GF-D8 (cell line): Measurements from ENCODE around the gene CDKAL1.
"Not testable (repeated sequence)": the region's sequence is repeated elsewhere in the genome, so short reads cannot be mapped to it uniquely, and the experiment has no call there.

Experiments
- DNase-seq: peaks from one replicate; lab custom pipeline; 2025; lab: John Stamatoyannopoulos, UW

The CDKAL1 gene

DNA sequence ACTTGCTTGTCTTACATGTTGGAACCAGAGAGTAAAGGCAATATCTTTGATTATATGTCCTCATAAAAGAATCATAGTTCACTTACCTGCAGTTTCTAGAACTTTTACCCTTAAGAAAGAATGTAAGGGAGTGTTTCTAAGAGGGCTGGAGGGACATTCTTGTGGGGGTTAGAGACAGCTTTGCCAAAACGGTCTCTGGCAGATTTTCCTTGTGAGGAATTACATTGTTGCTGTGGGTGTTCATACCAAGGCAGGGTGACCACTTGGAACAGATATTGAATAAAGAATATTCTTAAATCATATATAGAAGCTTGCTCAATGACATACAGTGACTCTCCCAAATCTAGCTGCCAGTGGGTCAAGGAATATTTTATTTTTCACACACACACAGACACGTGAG, 541.7 kb downstream of the CDKAL1 start:
- DNase-seq = no peak

DNA sequence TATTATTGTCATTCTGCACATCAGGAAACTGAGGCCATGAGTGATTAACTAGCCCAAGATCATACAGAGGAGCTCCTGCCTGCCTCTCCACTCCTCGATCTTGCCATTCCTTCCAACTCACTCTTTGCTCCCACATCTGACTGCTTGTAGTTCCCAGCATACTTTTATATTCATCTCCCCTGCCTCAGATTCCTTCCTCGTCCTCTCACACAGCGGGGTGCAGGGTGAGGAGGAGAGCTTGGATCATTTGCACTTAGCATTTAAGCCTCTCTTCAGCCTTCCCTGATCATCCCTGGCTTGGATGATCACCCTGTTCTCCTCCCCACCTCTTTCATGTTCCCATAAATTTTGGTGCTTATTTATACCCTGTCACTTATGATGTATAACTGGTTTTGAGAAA, 544.2 kb downstream of the CDKAL1 start:
- DNase-seq = no peak

DNA sequence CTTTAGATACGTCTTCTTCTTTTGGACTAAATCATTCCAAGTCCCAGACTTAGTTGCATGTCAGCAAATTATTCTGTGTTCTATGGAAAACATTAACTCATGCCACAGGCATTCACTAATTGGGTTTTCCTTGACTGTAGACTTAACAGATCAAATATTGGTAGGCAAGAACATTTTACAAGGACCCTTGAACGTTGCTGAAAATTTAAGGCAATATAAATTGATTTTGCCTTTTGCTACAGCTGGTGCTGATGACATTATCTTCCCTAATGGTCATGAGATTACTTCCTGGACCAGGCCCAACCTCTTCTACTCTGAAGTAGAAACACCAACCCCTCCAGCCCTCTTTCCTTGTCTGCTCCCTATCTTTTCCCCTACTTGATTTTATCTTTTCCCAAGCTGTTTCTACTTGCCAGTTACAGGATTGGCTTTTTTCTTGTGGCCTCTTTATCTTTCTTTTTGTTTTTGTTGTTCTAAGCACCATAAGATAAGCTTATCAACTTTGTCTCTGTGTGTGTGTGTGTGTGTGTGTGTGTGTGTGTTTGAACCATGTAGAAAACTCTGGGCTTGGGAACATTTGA, 545.3 kb downstream of the CDKAL1 start:
- no peak for DNase-seq

GRCh38 chr6:21080221-21080620, 546.0 kb downstream of the CDKAL1 start:
- DNase-seq = no peak

DNA sequence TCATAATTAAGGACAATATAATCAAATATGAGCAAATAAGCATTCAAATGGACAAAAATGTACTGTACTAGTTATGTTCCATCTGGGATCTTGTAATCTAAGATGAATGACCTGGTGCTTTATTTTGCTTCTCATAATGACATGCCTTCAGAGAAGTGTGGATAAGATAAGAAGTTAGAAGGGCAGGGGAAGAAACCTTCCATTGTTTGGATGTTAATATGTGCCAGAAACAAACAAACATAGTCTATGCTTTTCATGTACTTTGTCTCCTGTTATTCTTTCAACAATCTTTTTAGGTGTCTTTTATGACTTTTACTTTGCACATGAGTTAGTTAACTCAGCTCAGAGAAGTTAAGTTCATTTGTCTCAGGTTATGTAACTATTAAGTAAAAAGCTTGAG, 547.8 kb downstream of the CDKAL1 start:
- DNase-seq = no peak

DNA sequence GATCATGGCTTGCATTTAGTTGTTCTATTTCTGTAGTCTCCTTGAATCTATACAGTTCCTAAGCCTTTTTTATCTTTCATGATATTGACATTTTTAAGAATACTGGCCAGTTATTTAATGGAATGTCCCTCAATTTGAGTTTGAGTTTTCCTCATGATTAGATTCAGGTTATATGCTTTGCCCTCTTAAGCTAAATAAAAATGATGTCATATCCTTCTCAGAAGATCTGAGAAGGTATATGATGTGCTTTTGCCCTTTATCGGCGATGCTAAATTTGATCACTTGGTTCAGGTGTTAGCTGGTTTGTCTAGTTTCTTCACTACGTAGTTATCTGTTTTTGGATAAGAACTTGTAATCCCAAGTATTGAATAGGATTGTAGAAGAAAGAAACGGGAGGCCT, 549.5 kb downstream of the CDKAL1 start:
- DNase-seq = no peak

- no peak for DNase-seq
These were observed 550.4 kb downstream of the CDKAL1 start for GRCh38 chr6:21084656-21085055.

DNA sequence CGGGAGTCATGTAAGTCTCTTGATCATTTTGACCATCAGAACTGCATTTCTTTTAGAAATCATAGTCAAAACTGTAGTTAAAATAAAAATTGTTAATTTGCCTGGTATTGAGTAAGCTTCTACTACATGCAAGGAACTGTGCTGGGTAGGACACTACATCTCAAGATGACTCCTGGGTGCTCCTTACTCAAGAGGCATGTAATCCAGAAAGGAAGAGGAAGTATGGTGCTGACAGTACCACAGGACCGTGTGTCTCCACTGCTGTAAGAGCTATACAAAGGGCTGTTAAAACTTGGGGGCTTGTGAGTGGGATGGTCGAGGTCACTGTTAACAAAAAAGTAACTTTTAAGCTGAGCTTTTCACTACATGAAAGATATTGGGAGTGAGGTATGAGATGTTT, 551.0 kb downstream of the CDKAL1 start:
- DNase-seq = no peak

- no peak for DNase-seq
These were observed 551.4 kb downstream of the CDKAL1 start for GRCh38 chr6:21085643-21086042.

GRCh38 chr6:21087188-21087587, 552.9 kb downstream of the CDKAL1 start:
- DNase-seq = no peak

DNA sequence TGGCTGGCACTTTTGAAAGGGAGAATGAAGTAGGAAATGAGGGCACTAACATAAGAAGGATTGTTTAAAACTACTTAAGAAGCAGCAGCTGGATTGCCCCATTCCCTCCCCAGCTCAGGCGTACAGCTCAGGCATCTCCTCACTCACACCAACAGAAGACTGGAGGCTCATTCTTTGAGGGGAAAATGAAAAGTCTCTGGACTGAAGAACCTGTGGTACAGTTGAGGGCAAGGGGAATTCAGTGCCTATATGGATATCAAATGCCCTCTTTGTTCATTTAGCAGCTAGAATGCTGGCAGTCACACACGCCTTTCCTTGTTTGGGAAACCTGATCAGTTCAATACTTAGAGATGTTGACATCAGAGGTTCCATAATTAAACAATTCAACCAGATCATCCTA, 557.2 kb downstream of the CDKAL1 start:
- DNase-seq = no peak

GRCh38 chr6:21092231-21092772, 558.0 kb downstream of the CDKAL1 start:
- not testable (repeated sequence) for DNase-seq

DNA sequence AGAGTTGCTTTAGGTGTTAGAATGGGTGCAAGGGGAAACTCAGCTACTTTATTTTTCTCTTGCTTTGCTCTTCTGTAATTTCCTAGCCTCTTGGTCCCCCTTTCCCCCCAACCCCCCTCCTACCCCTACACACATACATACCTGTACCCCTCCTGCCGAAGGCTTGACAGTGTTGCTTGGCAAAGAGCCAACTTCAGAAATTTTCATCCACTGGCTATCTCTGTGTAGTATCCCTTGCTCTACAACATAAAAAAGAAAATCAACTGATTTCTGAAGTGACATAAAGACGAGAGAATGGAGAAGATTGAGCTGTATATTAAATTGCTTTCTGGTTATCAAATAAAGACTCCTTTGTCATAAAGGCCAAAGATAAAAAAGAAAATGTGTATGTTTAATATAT, 561.2 kb downstream of the CDKAL1 start:
- no peak for DNase-seq

- no peak for DNase-seq
These were observed 563.9 kb downstream of the CDKAL1 start for GRCh38 chr6:21098134-21098533.

- DNase-seq = no peak
These were observed 564.5 kb downstream of the CDKAL1 start for GRCh38 chr6:21098744-21099143.

- DNase-seq = no peak
These were observed 565.4 kb downstream of the CDKAL1 start for GRCh38 chr6:21099338-21100314.

GRCh38 chr6:21100991-21101390, 566.7 kb downstream of the CDKAL1 start:
- DNase-seq = no peak

DNA sequence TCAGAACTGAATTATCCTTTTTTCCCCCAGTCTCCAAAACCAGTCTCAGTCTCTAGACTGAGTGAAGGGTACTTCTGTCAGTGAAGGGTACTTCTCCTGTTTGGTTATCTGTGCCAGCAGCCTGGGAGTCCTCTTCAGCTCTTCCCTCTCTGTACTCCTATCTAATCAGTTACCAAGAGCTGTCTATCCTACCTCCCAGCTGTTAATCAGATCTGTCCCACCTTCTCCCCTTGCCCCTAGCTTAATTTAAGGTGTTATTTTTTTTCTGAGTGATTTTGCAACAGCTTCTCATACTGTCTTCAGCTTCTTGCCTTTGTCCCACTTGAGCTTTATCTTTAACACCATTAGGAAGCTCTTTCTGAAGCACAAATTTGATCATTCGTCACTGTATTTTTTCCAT, 567.4 kb downstream of the CDKAL1 start:
- DNase-seq = no peak

- DNase-seq = no peak
These were observed 567.9 kb downstream of the CDKAL1 start for GRCh38 chr6:21102201-21102600.

GRCh38 chr6:21102624-21103023, 568.4 kb downstream of the CDKAL1 start:
- DNase-seq = no peak

GRCh38 chr6:21103626-21104224, 569.5 kb downstream of the CDKAL1 start:
- DNase-seq = no peak

- no peak for DNase-seq
These were observed 570.0 kb downstream of the CDKAL1 start for GRCh38 chr6:21104288-21104687.

DNA sequence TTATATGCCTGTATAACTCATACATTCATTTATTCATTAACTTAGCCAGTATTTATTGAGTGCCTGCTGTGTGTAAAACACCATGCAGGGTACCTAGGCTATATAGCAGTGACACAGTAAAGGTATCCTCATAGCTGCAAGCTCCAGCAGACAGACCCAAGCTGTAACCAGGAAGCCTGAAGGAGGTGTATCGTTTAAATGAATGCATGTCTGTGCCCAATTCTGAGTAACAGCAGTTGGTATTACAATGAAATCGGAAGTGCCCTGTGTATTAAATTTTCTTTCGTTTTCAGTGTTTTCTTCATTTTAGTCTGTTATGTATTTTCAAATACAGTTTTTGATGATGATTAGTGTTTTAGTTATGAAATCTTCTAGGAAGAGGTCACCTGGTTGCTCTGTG, 573.5 kb downstream of the CDKAL1 start:
- no peak for DNase-seq
